Keratinocyte (primary cell): ENCODE measurements around the gene GOLM1. TPM values are rescaled to one million over a fixed set of nuclear protein-coding genes. Genes with fewer than 3 reads are reported as not detected.

Source experiments
- DNase-seq: peaks from one replicate; pipeline ENCODE4 v3.0.0-alpha.2; 2011; ENCODE audit warnings: low read depth, missing footprints, low spot score
- FAIRE-seq: peaks from 2 replicates; lab custom pipeline; 2011; peaks lifted over from hg19 to GRCh38; lab: Jason Lieb, UNC
- H2AFZ ChIP-seq: 2 replicates; pipeline ENCODE4 v1.6.0; 2012; ENCODE audit warnings: low read length, control low read depth, inconsistent platforms; ENCODE audit not compliant: control insufficient read depth
- H3K27ac ChIP-seq: 2 replicates; pipeline ENCODE4 v1.5.1; 2011; ENCODE audit warnings: low read length; ENCODE audit not compliant: control insufficient read depth, insufficient read depth
- H3K27me3 ChIP-seq: 3 replicates; pipeline ENCODE4 v1.6.0; 2011; ENCODE audit warnings: low read length; ENCODE audit not compliant: control insufficient read depth, insufficient read depth; ENCODE audit errors: extremely low read depth
- H3K36me3 ChIP-seq, 2 experiments: 2 replicates in 1 of 2; 3 replicates in 1 of 2; pipeline ENCODE4 v1.5.1; 2011; ENCODE audit warnings: low read length in 2 of 2, mild to moderate bottlenecking in 1 of 2; ENCODE audit not compliant: control insufficient read depth in 2 of 2, insufficient read depth in 2 of 2; ENCODE audit errors: extremely low read depth in 1 of 2
- H3K4me1 ChIP-seq: 3 replicates; pipeline ENCODE4 v1.5.1; 2011; ENCODE audit warnings: low read length; ENCODE audit not compliant: control insufficient read depth, insufficient read depth; ENCODE audit errors: extremely low read depth
- H3K4me2 ChIP-seq: 3 replicates; pipeline ENCODE4 v1.6.0; 2011; ENCODE audit warnings: low read depth, low read length; ENCODE audit not compliant: control insufficient read depth, insufficient read depth; ENCODE audit errors: extremely low read depth
- H3K4me3 ChIP-seq, 3 experiments: fragments of 200-600 bp in 1 of 3; sonication (generic) in 1 of 3; 2 replicates in 2 of 3; 3 replicates in 1 of 3; pipeline ENCODE4 v1.5.1; 2011 to 2016; ENCODE audit warnings: low read length in 3 of 3, mild to moderate bottlenecking in 3 of 3, control low read depth in 2 of 3, inconsistent platforms in 1 of 3, low read depth in 1 of 3, mixed read lengths in 1 of 3, mixed run types in 1 of 3, moderate library complexity in 1 of 3; ENCODE audit not compliant: control insufficient read depth in 2 of 3, insufficient read depth in 2 of 3; ENCODE audit errors: extremely low read depth in 1 of 3
- H3K79me2 ChIP-seq: 2 replicates; pipeline ENCODE4 v1.6.0; 2012; ENCODE audit warnings: low read length; ENCODE audit not compliant: control insufficient read depth, insufficient read depth
- H3K9ac ChIP-seq: 3 replicates; pipeline ENCODE4 v1.6.0; 2011; ENCODE audit warnings: low read length; ENCODE audit not compliant: control insufficient read depth, insufficient read depth; ENCODE audit errors: extremely low read depth
- H3K9me1 ChIP-seq: 3 replicates; pipeline ENCODE4 v1.6.0; 2011; ENCODE audit warnings: low read length; ENCODE audit not compliant: control insufficient read depth, insufficient read depth; ENCODE audit errors: extremely low read depth
- H3K9me3 ChIP-seq: 2 replicates; pipeline ENCODE4 v1.5.1; 2012; ENCODE audit warnings: low read depth, low read length; ENCODE audit not compliant: control insufficient read depth
- H4K20me1 ChIP-seq: 3 replicates; pipeline ENCODE4 v1.6.0; 2011; ENCODE audit warnings: low read length; ENCODE audit not compliant: control insufficient read depth, insufficient read depth; ENCODE audit errors: extremely low read depth
- EZH2 ChIP-seq: IDR thresholded peaks from one replicate; pipeline ENCODE4 v1.6.1; 2012; ENCODE audit warnings: inconsistent platforms, mild to moderate bottlenecking, low read length, moderate library complexity
- dilution Hi-C: fragments of 300-500 bp; cut with MboI; formaldehyde crosslinking; loops from one replicate; pipeline ENCODE4 v1.7.0; 2020; ENCODE audit warnings: low sequenced_read_pairs; ENCODE audit not compliant: extremely low pct_ligation_motif_present
- polyA plus RNA-seq, 5 experiments: library from polyadenylated mRNA; depleted of rRNA in 3 of 5; stranded (reverse) in 3 of 5; stranded (forward) in 1 of 5; unstranded in 1 of 5; fragments of >200 nt; gene quantifications; 1 replicate in 1 of 5; 2 replicates in 3 of 5; 3 replicates in 1 of 5; pipeline versions ENCODE4 v1.2.1 to v1.2.3, GENCODE V29; 2011 to 2012; ENCODE audit warnings: missing spikeins in 2 of 5, low read depth in 1 of 5, low replicate concordance in 1 of 5
- TF ChIP-seq, protein P1 (sequence below), 3 experiments: IDR thresholded peaks in 1 of 3; conservative IDR thresholded peaks in 1 of 3; optimal IDR thresholded peaks in 1 of 3; 2 replicates in 2 of 3; 3 replicates in 1 of 3; pipeline versions ENCODE3 to v1.5.1; 2011; ENCODE audit warnings: low read length in 3 of 3, mild to moderate bottlenecking in 3 of 3, moderate library complexity in 2 of 3, control low read depth in 1 of 3, inconsistent platforms in 1 of 3; ENCODE audit not compliant: insufficient read depth in 2 of 3; ENCODE audit errors: extremely low read depth in 1 of 3

GOLM1 gene
- polyA plus RNA-seq, 1 donor (not counting 4 experiments of a cell fraction or from before 2014, with no cell fraction given), result 17.3 TPM

DNA sequence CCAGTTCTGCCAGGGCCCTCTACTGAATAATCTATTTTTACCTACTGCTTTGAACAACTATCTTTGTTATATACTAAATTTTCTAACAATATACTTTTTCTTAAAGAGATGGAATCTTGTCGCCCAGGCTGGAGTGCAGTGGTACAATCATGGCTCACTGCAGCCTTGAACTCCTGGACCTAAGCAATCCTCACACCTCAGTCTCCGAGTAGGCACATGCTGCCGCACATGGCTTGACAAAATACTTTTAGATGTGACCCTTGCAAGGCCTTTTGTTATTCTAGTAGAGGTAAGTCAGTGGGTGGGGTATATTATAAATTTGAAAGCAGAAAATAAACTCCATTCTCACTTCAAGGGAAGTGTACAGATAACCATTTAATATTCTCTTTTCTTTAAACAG, 7.9 kb downstream of the GOLM1 start:
- no peaks in the 10 kb centered on the region for H4K20me1 ChIP-seq
- dilution Hi-C loops, result no loop called here
- no peak overlapping the region for H3K9ac ChIP-seq
- H3K9me3 ChIP-seq, result no peaks in the 10 kb centered on the region
- no peaks in the 10 kb centered on the region for H3K4me1 ChIP-seq
- no peaks in the 10 kb centered on the region for H3K36me3 ChIP-seq
- no peaks in the 10 kb centered on the region for H3K79me2 ChIP-seq
- H3K27me3 ChIP-seq, result no peaks in the 10 kb centered on the region
- no peak for FAIRE-seq
- H3K4me3 ChIP-seq, result no peak overlapping the region
- no peak overlapping the region for H3K4me2 ChIP-seq
- no peak overlapping the region for H2AFZ ChIP-seq
- H3K27ac ChIP-seq, result no peak overlapping the region
- no peak for DNase-seq
- TF ChIP-seq, protein P1, sequence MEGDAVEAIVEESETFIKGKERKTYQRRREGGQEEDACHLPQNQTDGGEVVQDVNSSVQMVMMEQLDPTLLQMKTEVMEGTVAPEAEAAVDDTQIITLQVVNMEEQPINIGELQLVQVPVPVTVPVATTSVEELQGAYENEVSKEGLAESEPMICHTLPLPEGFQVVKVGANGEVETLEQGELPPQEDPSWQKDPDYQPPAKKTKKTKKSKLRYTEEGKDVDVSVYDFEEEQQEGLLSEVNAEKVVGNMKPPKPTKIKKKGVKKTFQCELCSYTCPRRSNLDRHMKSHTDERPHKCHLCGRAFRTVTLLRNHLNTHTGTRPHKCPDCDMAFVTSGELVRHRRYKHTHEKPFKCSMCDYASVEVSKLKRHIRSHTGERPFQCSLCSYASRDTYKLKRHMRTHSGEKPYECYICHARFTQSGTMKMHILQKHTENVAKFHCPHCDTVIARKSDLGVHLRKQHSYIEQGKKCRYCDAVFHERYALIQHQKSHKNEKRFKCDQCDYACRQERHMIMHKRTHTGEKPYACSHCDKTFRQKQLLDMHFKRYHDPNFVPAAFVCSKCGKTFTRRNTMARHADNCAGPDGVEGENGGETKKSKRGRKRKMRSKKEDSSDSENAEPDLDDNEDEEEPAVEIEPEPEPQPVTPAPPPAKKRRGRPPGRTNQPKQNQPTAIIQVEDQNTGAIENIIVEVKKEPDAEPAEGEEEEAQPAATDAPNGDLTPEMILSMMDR (optimal IDR thresholded peaks at IDR 0.05 in 1 of 3, IDR thresholded peaks at IDR 0.05 in 1 of 3, conservative IDR thresholded peaks at IDR 0.05 in 1 of 3; ENCODE audit: extremely low read depth in 1 of 3, insufficient read depth in 2 of 3, low read length in 3 of 3), result no peak
- no peak for TF ChIP-seq EZH2
- no peaks in the 10 kb centered on the region for H3K9me1 ChIP-seq

DNA sequence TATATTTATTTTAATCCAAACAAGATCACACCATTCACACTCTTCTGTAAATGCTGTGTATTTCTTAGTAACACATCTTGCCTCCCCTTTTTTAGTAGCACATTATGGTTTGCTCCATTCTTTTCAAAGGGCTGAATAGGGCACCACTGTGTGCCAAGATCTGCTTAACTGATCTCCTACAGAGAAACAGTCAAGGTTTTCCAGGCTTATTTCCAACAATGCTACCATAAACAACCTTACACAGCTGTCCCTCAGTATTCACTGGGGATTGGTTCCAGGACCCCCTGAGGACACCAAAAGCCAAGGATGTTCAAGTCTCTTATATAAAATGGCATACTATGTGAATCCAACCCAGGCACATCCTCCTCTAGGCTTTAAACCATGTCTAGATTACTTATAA, 16.5 kb downstream of the GOLM1 start:
- no peak for DNase-seq
- Histone ChIP-seq H3K36me3 (peaks cover 0 to 4% of the 10 kb centered on the region in 2 experiments), H3K4me2 (no peak overlapping the region), H4K20me1 (no peaks in the 10 kb centered on the region), H3K27ac (no peak overlapping the region), H3K9me3 (no peaks in the 10 kb centered on the region), H3K9ac (no peak overlapping the region), H3K9me1 (no peaks in the 10 kb centered on the region), H3K79me2 (no peaks in the 10 kb centered on the region), H2AFZ (no peak overlapping the region), H3K27me3 (no peaks in the 10 kb centered on the region), H3K4me3 (no peak overlapping the region), H3K4me1 (peaks cover 16% of the 10 kb centered on the region)
- TF ChIP-seq, protein P1 (optimal IDR thresholded peaks at IDR 0.05 in 1 of 3, IDR thresholded peaks at IDR 0.05 in 1 of 3, conservative IDR thresholded peaks at IDR 0.05 in 1 of 3; ENCODE audit: extremely low read depth in 1 of 3, insufficient read depth in 2 of 3, low read length in 3 of 3), result no peak
- TF ChIP-seq EZH2, result no peak
- FAIRE-seq, result no peak
- dilution Hi-C loops, result no loop called here
